ENCODE data around the gene SEL1L3. TPM values are rescaled to one million over a fixed set of nuclear protein-coding genes. Genes with fewer than 3 reads are reported as not detected.
"Not testable (repeated sequence)": the region's sequence is repeated elsewhere in the genome, so short reads cannot be mapped to it uniquely, and the experiment has no call there.

SEL1L3 gene
- total RNA-seq (1 to 10 TPM; 2.5 to 9.8 (median 3.7) TPM), polyA plus RNA-seq (1 to 10 TPM; 1.4 to 2.5 TPM)
- long read RNA-seq, donor 1, full-length matches to known transcripts, result 1 of 2 reads
- long read RNA-seq, donor 1, partial matches to known transcripts, result 0 of 2 reads
- long read RNA-seq, donor 1, other reads (novel, unspliced or antisense), result 1 of 2 reads
- long read RNA-seq, donor 2, full-length matches to known transcripts, result 2 of 4 reads
- long read RNA-seq, donor 2, partial matches to known transcripts, result 0 of 4 reads
- long read RNA-seq, donor 2, other reads (novel, unspliced or antisense), result 2 of 4 reads
- long read RNA-seq, donor 3, full-length matches to known transcripts, result 3 of 4 reads
- long read RNA-seq, donor 3, partial matches to known transcripts, result 0 of 4 reads
- long read RNA-seq, donor 3, other reads (novel, unspliced or antisense), result 1 of 4 reads

DNA sequence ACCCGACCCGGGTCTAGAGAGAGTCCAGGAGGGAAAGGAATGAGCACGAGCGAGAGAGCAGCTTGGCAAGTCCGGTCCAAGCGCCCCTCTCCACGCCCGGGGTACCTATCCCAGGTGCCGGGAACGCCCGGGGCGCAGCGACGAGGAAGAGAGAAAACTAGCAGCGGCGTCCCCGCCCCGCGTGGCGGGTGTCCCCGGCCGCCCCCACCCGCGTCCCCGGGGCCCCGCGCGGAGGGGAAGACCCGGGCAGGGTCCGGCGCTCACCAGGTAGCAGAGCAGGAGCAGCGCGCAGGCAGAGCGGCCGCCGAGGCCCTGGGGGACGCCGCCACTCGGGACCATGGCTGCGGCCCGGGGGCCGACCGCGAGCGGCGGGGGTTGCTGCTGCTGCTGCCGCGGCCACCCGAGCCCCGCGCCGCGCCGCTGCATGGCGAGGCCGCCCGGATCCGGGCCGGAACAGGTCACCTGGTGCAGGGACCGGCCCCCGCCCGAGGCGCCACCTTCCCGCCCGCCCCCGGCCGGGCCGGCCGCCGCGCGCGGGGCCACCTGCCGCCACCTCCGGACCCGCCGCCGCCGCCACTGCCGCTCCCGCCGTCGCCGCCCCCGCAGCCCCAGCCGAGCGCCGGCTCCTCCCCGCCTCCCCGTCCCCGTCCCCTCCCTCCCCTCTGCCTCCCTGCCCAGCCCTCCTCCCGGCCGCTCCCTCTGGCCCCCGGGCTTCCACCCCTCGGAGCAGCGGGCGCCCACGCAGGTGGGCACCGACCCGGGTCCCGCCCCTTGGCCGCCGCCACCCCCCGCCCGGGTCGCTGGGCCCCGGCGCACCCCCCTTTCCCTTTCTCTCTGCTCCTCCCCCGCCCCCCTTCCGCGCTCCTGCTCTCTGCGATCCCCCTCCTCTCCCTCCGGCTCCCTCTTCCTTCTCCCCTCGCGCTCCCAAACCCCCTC lies at the start of gene SEL1L3:
SEL1L3 (minus strand) TSS at position 578 of the 936 bp plus-strand sequence; CDS start at position 426, 152 bp downstream.
- Histone ChIP-seq H3K36me3 (no peaks in the 10 kb centered on the region), H3K27me3 (no peaks in the 10 kb centered on the region), H3K9me3 (no peaks in the 10 kb centered on the region), H3K4me1 (peaks cover 0 to 42% (median 36%) of the 10 kb centered on the region in 9 donors), H3K27ac (peak within 1 kb of the TSS in 9 of 10 donors; percentile 33 to 90 (median 71)), H3K4me3 (peak within 1 kb of the TSS; percentile 30 to 96 (median 79))
- WGBS, 2 donors, result 1 to 2% methylated on average over 55 to 115 of the region's 115 CpGs
- intact Hi-C loops (cut with DNase I), result loop anchor here in 5 of 10 donors (2.0 to 5.0 kb wide), 3 partner anchors 50 to 55 kb away; partner anchors contain the start of gene SMIM20 (in 3 of the 5)
- DNase-seq (peak in 1 of 2 donors; percentile 48), ATAC-seq (peak in 6 of 8 donors; percentile 8 to 63 (median 23))
- TF ChIP-seq, protein P1, sequence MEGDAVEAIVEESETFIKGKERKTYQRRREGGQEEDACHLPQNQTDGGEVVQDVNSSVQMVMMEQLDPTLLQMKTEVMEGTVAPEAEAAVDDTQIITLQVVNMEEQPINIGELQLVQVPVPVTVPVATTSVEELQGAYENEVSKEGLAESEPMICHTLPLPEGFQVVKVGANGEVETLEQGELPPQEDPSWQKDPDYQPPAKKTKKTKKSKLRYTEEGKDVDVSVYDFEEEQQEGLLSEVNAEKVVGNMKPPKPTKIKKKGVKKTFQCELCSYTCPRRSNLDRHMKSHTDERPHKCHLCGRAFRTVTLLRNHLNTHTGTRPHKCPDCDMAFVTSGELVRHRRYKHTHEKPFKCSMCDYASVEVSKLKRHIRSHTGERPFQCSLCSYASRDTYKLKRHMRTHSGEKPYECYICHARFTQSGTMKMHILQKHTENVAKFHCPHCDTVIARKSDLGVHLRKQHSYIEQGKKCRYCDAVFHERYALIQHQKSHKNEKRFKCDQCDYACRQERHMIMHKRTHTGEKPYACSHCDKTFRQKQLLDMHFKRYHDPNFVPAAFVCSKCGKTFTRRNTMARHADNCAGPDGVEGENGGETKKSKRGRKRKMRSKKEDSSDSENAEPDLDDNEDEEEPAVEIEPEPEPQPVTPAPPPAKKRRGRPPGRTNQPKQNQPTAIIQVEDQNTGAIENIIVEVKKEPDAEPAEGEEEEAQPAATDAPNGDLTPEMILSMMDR (IDR thresholded peaks at IDR 0.05), result no peak

GRCh38 chr4:25911356-25911755 lies 48.6 kb upstream of the SEL1L3 start:
- H3K27ac ChIP-seq, result no peak overlapping the region
- no peak for ATAC-seq
- H3K4me1 ChIP-seq, result peaks cover 0 to 26% (median 17%) of the 10 kb centered on the region in 9 donors
- H3K9me3 ChIP-seq, result no peaks in the 10 kb centered on the region
- H3K27me3 ChIP-seq, result no peaks in the 10 kb centered on the region
- DNase-seq, result no peak
- H3K36me3 ChIP-seq, result no peaks in the 10 kb centered on the region
- 81 to 94% methylated on average over 6 of the region's 6 CpGs for WGBS, 2 donors
- TF ChIP-seq, protein P1 (IDR thresholded peaks at IDR 0.05), result no peak
- intact Hi-C loops (cut with DNase I), result loop anchor here in 5 of 10 donors (5.0 to 10.0 kb wide), 3 partner anchors 49 to 413 kb away; partner anchors contain the start of genes SEL1L3 (in 3 of the 5) and RBPJ (in 2 of the 5)
- H3K4me3 ChIP-seq, result no peak overlapping the region

GRCh38 chr4:25908491-25908901 lies 45.7 kb upstream of the SEL1L3 start:
- DNase-seq, result no peak
- 55 to 69% methylated on average over 5 of the region's 5 CpGs for WGBS, 2 donors
- TF ChIP-seq, protein P1 (IDR thresholded peaks at IDR 0.05), result no peak
- Histone ChIP-seq H3K9me3 (no peaks in the 10 kb centered on the region), H3K27me3 (no peaks in the 10 kb centered on the region), H3K36me3 (no peaks in the 10 kb centered on the region), H3K27ac (peak overlapping the region in 1 of 10 donors; percentile 50), H3K4me3 (no peak overlapping the region), H3K4me1 (peaks cover 0 to 9% (median 6%) of the 10 kb centered on the region in 9 donors)
- intact Hi-C loops (cut with DNase I), result no loop called here
- peak in 3 of 8 donors; percentile 29 to 57 (median 45) for ATAC-seq

GRCh38 chr4:25906113-25906512 lies 43.3 kb upstream of the SEL1L3 start:
- not testable (repeated sequence) for H3K36me3 ChIP-seq
- WGBS, 2 donors, result 97% methylated on average over 11 of the region's 11 CpGs

More at GRCh38 chr4:25906113-25906512, 43.3 kb upstream of the SEL1L3 start:
- H3K4me1 ChIP-seq; DNase-seq; H3K4me3 ChIP-seq; H3K27me3 ChIP-seq; intact Hi-C loops (cut with DNase I); H3K9me3 ChIP-seq; ATAC-seq; H3K27ac ChIP-seq: not testable (repeated sequence)
